Activated gamma-delta T cell treated with Interleukin-2 at 50 U/mL for 16 hours (primary cell): Measurements from ENCODE around the gene SLC6A19.
"Not testable (repeated sequence)": the region's sequence is repeated elsewhere in the genome, so short reads cannot be mapped to it uniquely, and the experiment has no call there.

Experiments
- DNase-seq: peaks from one replicate; pipeline ENCODE4 v3.0.0-alpha.2; 2020

SLC6A19 gene

GRCh38 chr5:1247811-1248210, 46.4 kb downstream of the SLC6A19 start:
- DNase-seq: no peak

- DNase-seq: no peak
Observed at GRCh38 chr5:1249366-1250280, 48.2 kb downstream of the SLC6A19 start.

- no peak for DNase-seq
Observed at GRCh38 chr5:1251678-1252580, 50.5 kb downstream of the SLC6A19 start.

GRCh38 chr5:1252681-1253080, 51.3 kb downstream of the SLC6A19 start:
- no peak for DNase-seq

- no peak for DNase-seq
Observed at GRCh38 chr5:1253456-1254105, 52.2 kb downstream of the SLC6A19 start.

GRCh38 chr5:1254196-1254595, 52.8 kb downstream of the SLC6A19 start:
- DNase-seq: no peak

- peak; percentile 39 for DNase-seq
Observed at GRCh38 chr5:1255081-1255561, 53.7 kb downstream of the SLC6A19 start.

- DNase-seq: no peak
Observed at GRCh38 chr5:1256776-1257175, 55.4 kb downstream of the SLC6A19 start.

- DNase-seq: no peak
Observed at GRCh38 chr5:1257363-1257762, 56.0 kb downstream of the SLC6A19 start.

- DNase-seq: no peak
Observed at GRCh38 chr5:1257841-1258240, 56.4 kb downstream of the SLC6A19 start.

GRCh38 chr5:1259806-1260480, 58.5 kb downstream of the SLC6A19 start:
- DNase-seq: no peak

- DNase-seq: no peak
Observed at GRCh38 chr5:1261643-1262042, 60.2 kb downstream of the SLC6A19 start.

- DNase-seq: no peak
Observed at GRCh38 chr5:1262381-1262780, 61.0 kb downstream of the SLC6A19 start.

- no peak for DNase-seq
Observed at GRCh38 chr5:1264211-1264610, 62.8 kb downstream of the SLC6A19 start.

- DNase-seq: no peak
Observed at GRCh38 chr5:1265026-1265425, 63.6 kb downstream of the SLC6A19 start.

GRCh38 chr5:1265461-1266455, 64.4 kb downstream of the SLC6A19 start:
- no peak for DNase-seq

GRCh38 chr5:1266791-1267190, 65.4 kb downstream of the SLC6A19 start:
- DNase-seq: no peak

GRCh38 chr5:1267464-1267863, 66.1 kb downstream of the SLC6A19 start:
- not testable (repeated sequence) for DNase-seq

- no peak for DNase-seq
Observed at GRCh38 chr5:1268056-1268455, 66.7 kb downstream of the SLC6A19 start.

- peak; percentile 60 for DNase-seq
Observed at GRCh38 chr5:1268666-1269065, 67.3 kb downstream of the SLC6A19 start.

- DNase-seq: no peak
Observed at GRCh38 chr5:1270426-1270825, 69.0 kb downstream of the SLC6A19 start.
